H9 (cell line): ENCODE results near the gene NDOR1. TPM values are rescaled to one million over a fixed set of nuclear protein-coding genes. Genes with fewer than 3 reads are reported as not detected.

Experiments used
- DNase-seq: peaks from one replicate; pipeline ENCODE4 v3.0.0-alpha.2; 2017
- H2AFZ ChIP-seq: one replicate; pipeline ENCODE4 v1.6.1; 2013; ENCODE audit warnings: mild to moderate bottlenecking, low read length, control low read depth, moderate library complexity
- H2AK5ac ChIP-seq: 2 replicates; pipeline ENCODE4 v1.6.1; 2013; ENCODE audit warnings: low read length, control low read depth, mixed read lengths; ENCODE audit not compliant: insufficient read length
- H2BK120ac ChIP-seq: one replicate; pipeline ENCODE4 v1.6.1; 2013; ENCODE audit warnings: low read depth, mild to moderate bottlenecking, low read length, control low read depth, inconsistent platforms; ENCODE audit not compliant: poor library complexity, severe bottlenecking
- H2BK12ac ChIP-seq: 2 replicates; pipeline ENCODE4 v1.6.1; 2013; ENCODE audit warnings: low read length, control low read depth, mixed read lengths, low read depth; ENCODE audit not compliant: insufficient read length
- H2BK15ac ChIP-seq: 2 replicates; pipeline ENCODE4 v1.6.1; 2013; ENCODE audit warnings: low read depth, low read length, control low read depth
- H2BK20ac ChIP-seq: one replicate; pipeline ENCODE4 v1.6.1; 2013; ENCODE audit warnings: low read depth, mild to moderate bottlenecking, low read length, control low read depth, inconsistent platforms; ENCODE audit not compliant: poor library complexity, severe bottlenecking
- H2BK5ac ChIP-seq: 2 replicates; pipeline ENCODE4 v1.6.1; 2013; ENCODE audit warnings: low read length, control low read depth, mixed read lengths; ENCODE audit not compliant: insufficient read length
- H3K14ac ChIP-seq: 2 replicates; pipeline ENCODE4 v1.6.1; 2013; ENCODE audit warnings: low read length, control low read depth; ENCODE audit not compliant: insufficient read depth
- H3K18ac ChIP-seq: 2 replicates; pipeline ENCODE4 v1.6.1; 2013; ENCODE audit warnings: low read depth, mild to moderate bottlenecking, mixed read lengths, low read length, control low read depth; ENCODE audit not compliant: insufficient read length
- H3K23ac ChIP-seq: 2 replicates; pipeline ENCODE4 v1.6.1; 2013; ENCODE audit warnings: low read length, control low read depth, mixed read lengths, low read depth; ENCODE audit not compliant: insufficient read length
- H3K23me2 ChIP-seq: 2 replicates; pipeline ENCODE4 v1.6.1; 2013; ENCODE audit warnings: low read depth, mild to moderate bottlenecking, mixed read lengths, low read length, control low read depth; ENCODE audit not compliant: insufficient read length, poor library complexity, severe bottlenecking
- H3K27ac ChIP-seq: 2 replicates; pipeline ENCODE4 v1.5.1; 2013; ENCODE audit warnings: low read length, control low read depth, mixed read lengths, low read depth; ENCODE audit not compliant: insufficient read length
- H3K27me3 ChIP-seq: 2 replicates; pipeline ENCODE4 v1.6.1; 2013; ENCODE audit warnings: low read length, control low read depth, inconsistent platforms; ENCODE audit not compliant: insufficient read depth
- H3K4ac ChIP-seq: 2 replicates; pipeline ENCODE4 v1.6.1; 2013; ENCODE audit warnings: low read depth, mild to moderate bottlenecking, control low read depth, inconsistent platforms, low read length, moderate library complexity
- H3K4me1 ChIP-seq: 2 replicates; pipeline ENCODE4 v1.6.1; 2013; ENCODE audit warnings: low read length, control low read depth, inconsistent platforms; ENCODE audit not compliant: insufficient read depth
- H3K4me2 ChIP-seq: 2 replicates; pipeline ENCODE4 v1.6.1; 2013; ENCODE audit warnings: low read length, control low read depth, mixed read lengths; ENCODE audit not compliant: insufficient read length, insufficient read depth
- H3K56ac ChIP-seq: 2 replicates; pipeline ENCODE4 v1.6.1; 2013; ENCODE audit warnings: low read depth, mild to moderate bottlenecking, mixed read lengths, low read length, control low read depth; ENCODE audit not compliant: insufficient read length
- H3K79me1 ChIP-seq: 2 replicates; pipeline ENCODE4 v1.6.1; 2013; ENCODE audit warnings: low read depth, mild to moderate bottlenecking, moderate library complexity, low read length, control low read depth, inconsistent platforms; ENCODE audit not compliant: insufficient read depth, poor library complexity, severe bottlenecking
- H3K79me2 ChIP-seq: 2 replicates; pipeline ENCODE4 v1.6.1; 2013; ENCODE audit warnings: low read length, control low read depth, inconsistent platforms; ENCODE audit not compliant: insufficient read depth
- H3K9ac ChIP-seq: 2 replicates; pipeline ENCODE4 v1.6.1; 2013; ENCODE audit warnings: low read length, control low read depth, mixed read lengths; ENCODE audit not compliant: insufficient read length; ENCODE audit errors: extremely low read depth
- H3K9me3 ChIP-seq: one replicate; pipeline ENCODE4 v1.6.1; 2013; ENCODE audit warnings: low read depth, low read length, inconsistent platforms; ENCODE audit not compliant: control insufficient read depth
- H3T11ph ChIP-seq: one replicate; pipeline ENCODE4 v1.6.1; 2013; ENCODE audit warnings: mild to moderate bottlenecking, low read length, control low read depth, inconsistent platforms
- H4K20me1 ChIP-seq: one replicate; pipeline ENCODE4 v1.6.1; 2013; ENCODE audit not compliant: control insufficient read depth, insufficient read length, insufficient read depth
- H4K5ac ChIP-seq: 2 replicates; pipeline ENCODE4 v1.6.1; 2013; ENCODE audit warnings: low read depth, mild to moderate bottlenecking, mixed read lengths, low read length, control low read depth; ENCODE audit not compliant: insufficient read length
- H4K8ac ChIP-seq: replicated peaks from 2 replicates; pipeline ENCODE4 v1.6.1; 2013; ENCODE audit warnings: low read length, control low read depth, mixed read lengths, low read depth; ENCODE audit not compliant: insufficient read length
- H4K91ac ChIP-seq: 2 replicates; pipeline ENCODE4 v1.6.1; 2013; ENCODE audit warnings: low read depth, mild to moderate bottlenecking, moderate library complexity, mixed read lengths, low read length, control low read depth; ENCODE audit not compliant: insufficient read length
- H3K27ac Mint-ChIP-seq, 3 experiments: 2 replicates in 2 of 3; 3 replicates in 1 of 3; pipeline ENCODE4 v1.8.0; 2020 to 2021; ENCODE audit warnings: mixed read lengths in 3 of 3, mild to moderate bottlenecking in 1 of 3, moderate library complexity in 1 of 3
- H3K27me3 Mint-ChIP-seq: 2 replicates; pipeline ENCODE4 v1.8.0; 2021; ENCODE audit warnings: low read depth, mild to moderate bottlenecking, moderate library complexity, mixed read lengths
- H3K36me3 Mint-ChIP-seq, 3 experiments: 2 replicates in 2 of 3; 3 replicates in 1 of 3; pipeline ENCODE4 v1.8.0; 2020 to 2021; ENCODE audit warnings: low read depth in 3 of 3, mixed read lengths in 3 of 3; ENCODE audit not compliant: insufficient read depth in 1 of 3
- H3K4me1 Mint-ChIP-seq, 2 experiments: 2 replicates each; pipeline ENCODE4 v1.8.0; 2020; ENCODE audit warnings: mixed read lengths in 2 of 2
- H3K4me3 Mint-ChIP-seq, 2 experiments: 2 replicates in 1 of 2; 3 replicates in 1 of 2; pipeline ENCODE4 v1.8.0; 2020 to 2021; ENCODE audit warnings: mild to moderate bottlenecking in 2 of 2, mixed read lengths in 2 of 2, moderate library complexity in 1 of 2
- H3K9me3 Mint-ChIP-seq, 2 experiments: 2 replicates in 1 of 2; 3 replicates in 1 of 2; pipeline ENCODE4 v1.8.0; 2020; ENCODE audit warnings: mild to moderate bottlenecking in 2 of 2, mixed read lengths in 2 of 2, moderate library complexity in 1 of 2
- WGBS: extraction: QIAGEN DNeasy Blood & Tissue Kit; methylation state at CpG from one replicate; pipeline ENCODE4 v1.1.7; 2013; ENCODE audit warnings: missing lambda C conversion rate, low lambda C conversion rate, mixed read lengths; ENCODE audit not compliant: insufficient read length; ENCODE audit errors: extremely low coverage; 5-methylcytosine and 5-hydroxymethylcytosine counted together
- total RNA-seq: library from RNA; stranded (reverse); gene quantifications from 2 replicates; pipeline ENCODE4 v1.2.1, GENCODE V29; 2021
- TF ChIP-seq, protein P1 (sequence below): fragments of 200-600 bp; sonication (generic); conservative IDR thresholded peaks from 3 replicates; pipeline ENCODE4 v1.8.0; 2021; ENCODE audit warnings: antibody characterized with exemption, mild to moderate bottlenecking

The NDOR1 gene
- total RNA-seq, 1 experiment from 2014 or later = 44.1 TPM

DNA sequence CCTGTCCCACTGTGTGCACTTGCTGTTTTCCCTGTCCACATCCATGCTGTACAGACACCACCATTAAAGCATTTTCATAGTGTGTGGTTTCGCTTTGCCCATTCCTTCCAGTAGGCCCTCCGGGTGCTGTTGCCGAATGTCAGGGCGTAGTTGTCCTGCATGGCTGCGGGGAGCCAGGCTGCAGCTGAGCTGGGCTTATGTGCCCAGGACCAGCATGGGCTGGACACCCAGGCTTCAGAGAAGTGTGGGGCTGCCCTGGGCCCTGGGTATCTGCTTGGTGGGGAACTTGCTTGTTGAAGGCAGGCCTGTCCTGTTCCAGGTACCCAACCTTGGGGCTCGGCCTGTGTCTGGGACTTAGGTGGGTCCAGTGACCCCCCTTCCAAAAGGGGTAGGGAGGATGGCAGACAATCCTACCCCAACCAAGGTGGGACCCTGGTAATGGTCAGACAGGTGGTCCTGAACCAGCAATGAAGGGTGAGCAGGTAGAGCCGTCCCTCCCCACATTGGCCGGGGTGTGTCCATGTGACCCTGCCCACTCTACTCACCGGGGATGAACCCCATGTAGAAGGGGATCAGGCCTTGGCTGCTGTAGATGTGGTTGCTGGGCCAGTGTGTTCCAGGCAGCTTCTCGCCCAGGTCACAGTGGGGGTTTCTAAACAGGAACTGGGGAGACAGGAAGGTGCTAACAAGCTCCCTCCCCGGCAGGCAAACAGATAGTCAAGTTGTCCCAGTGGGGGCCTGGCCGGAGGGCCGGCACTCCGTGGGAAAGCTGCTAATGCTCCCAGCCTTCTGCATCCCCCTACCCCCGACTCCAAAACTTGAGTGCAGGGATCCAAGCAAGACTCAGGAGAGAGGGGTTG is 38.4 kb downstream of the NDOR1 start:
- Histone ChIP-seq H2BK15ac (no peak overlapping the region), H3K4me1 (no peaks in the 10 kb centered on the region; the same call in 1 of the 2 replicates), H4K8ac (no peak overlapping the region), H2BK20ac (no peak overlapping the region), H4K5ac (no peak overlapping the region), H3K4me2 (no peak overlapping the region), H3K9ac (no peak overlapping the region), H3K9me3 (no peaks in the 10 kb centered on the region), H2AFZ (no peak overlapping the region), H3K27me3 (no peaks in the 10 kb centered on the region), H3K79me1 (no peaks in the 10 kb centered on the region), H2BK12ac (no peak overlapping the region), H3K14ac (no peak overlapping the region), H2BK120ac (no peak overlapping the region), H3K23ac (no peak overlapping the region), H4K20me1 (peaks cover 3% of the 10 kb centered on the region), H3K4ac (no peak overlapping the region), H3T11ph (no peak overlapping the region), H3K56ac (no peak overlapping the region), H3K18ac (no peak overlapping the region), H2BK5ac (no peak overlapping the region), H3K23me2 (peaks cover 12% of the 10 kb centered on the region), H3K27ac (no peak overlapping the region), H2AK5ac (no peak overlapping the region), H3K79me2 (no peaks in the 10 kb centered on the region), H4K91ac (no peak overlapping the region)
- H3K36me3 Mint-ChIP-seq = peaks cover 19 to 26% (median 23%) of the 10 kb centered on the region in 3 experiments
- peaks cover 21 to 30% of the 10 kb centered on the region in 2 experiments for H3K4me1 Mint-ChIP-seq
- no CpG with 5 or more reads among the region's 15 CpGs for WGBS
- H3K27ac Mint-ChIP-seq = peak overlapping the region; percentile 39 to 80 (median 79); a peak in 5 of 7 replicates
- TF ChIP-seq, protein P1, sequence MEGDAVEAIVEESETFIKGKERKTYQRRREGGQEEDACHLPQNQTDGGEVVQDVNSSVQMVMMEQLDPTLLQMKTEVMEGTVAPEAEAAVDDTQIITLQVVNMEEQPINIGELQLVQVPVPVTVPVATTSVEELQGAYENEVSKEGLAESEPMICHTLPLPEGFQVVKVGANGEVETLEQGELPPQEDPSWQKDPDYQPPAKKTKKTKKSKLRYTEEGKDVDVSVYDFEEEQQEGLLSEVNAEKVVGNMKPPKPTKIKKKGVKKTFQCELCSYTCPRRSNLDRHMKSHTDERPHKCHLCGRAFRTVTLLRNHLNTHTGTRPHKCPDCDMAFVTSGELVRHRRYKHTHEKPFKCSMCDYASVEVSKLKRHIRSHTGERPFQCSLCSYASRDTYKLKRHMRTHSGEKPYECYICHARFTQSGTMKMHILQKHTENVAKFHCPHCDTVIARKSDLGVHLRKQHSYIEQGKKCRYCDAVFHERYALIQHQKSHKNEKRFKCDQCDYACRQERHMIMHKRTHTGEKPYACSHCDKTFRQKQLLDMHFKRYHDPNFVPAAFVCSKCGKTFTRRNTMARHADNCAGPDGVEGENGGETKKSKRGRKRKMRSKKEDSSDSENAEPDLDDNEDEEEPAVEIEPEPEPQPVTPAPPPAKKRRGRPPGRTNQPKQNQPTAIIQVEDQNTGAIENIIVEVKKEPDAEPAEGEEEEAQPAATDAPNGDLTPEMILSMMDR = no peak
- H3K9me3 Mint-ChIP-seq = no peaks in the 10 kb centered on the region; a peak in 2 of 5 replicates
- H3K4me3 Mint-ChIP-seq = peak overlapping the region; percentile 77 to 86; a peak in 4 of 5 replicates
- DNase-seq = no peak
- peaks cover 26% of the 10 kb centered on the region for H3K27me3 Mint-ChIP-seq
